RWPE1 (cell line): Measurements from ENCODE around the gene SLC45A2.
"Not testable (repeated sequence)": the region's sequence is repeated elsewhere in the genome, so short reads cannot be mapped to it uniquely, and the experiment has no call there.

Experiments used
- CTCF ChIA-PET: fragments of 350-600 bp; sonication (Branson Sonifier 250); formaldehyde crosslinking; extraction: SDS; loops from one replicate; lab custom pipeline; 2021; lab: Yijun Ruan, JAX
- POLR2A ChIA-PET: fragments of 400-600 bp; formaldehyde crosslinking; extraction: SDS; loops from one replicate; lab custom pipeline; 2020; ENCODE audit warnings: antibody characterized with exemption; ENCODE audit not compliant: low non-redundant PET; lab: Yijun Ruan, JAX
- DNase-seq: peaks from one replicate; pipeline ENCODE4 v3.0.0; 2012; ENCODE audit warnings: low spot score
- H3K27ac ChIP-seq: fragments of 450-650 bp; 2 replicates; pipeline ENCODE4 v1.5.1; 2017
- CTCF ChIP-seq: fragments of 450-650 bp; conservative IDR thresholded peaks from 2 replicates; pipeline ENCODE4 v1.5.1; 2017; ENCODE audit warnings: low read depth, mild to moderate bottlenecking

Gene SLC45A2

DNA sequence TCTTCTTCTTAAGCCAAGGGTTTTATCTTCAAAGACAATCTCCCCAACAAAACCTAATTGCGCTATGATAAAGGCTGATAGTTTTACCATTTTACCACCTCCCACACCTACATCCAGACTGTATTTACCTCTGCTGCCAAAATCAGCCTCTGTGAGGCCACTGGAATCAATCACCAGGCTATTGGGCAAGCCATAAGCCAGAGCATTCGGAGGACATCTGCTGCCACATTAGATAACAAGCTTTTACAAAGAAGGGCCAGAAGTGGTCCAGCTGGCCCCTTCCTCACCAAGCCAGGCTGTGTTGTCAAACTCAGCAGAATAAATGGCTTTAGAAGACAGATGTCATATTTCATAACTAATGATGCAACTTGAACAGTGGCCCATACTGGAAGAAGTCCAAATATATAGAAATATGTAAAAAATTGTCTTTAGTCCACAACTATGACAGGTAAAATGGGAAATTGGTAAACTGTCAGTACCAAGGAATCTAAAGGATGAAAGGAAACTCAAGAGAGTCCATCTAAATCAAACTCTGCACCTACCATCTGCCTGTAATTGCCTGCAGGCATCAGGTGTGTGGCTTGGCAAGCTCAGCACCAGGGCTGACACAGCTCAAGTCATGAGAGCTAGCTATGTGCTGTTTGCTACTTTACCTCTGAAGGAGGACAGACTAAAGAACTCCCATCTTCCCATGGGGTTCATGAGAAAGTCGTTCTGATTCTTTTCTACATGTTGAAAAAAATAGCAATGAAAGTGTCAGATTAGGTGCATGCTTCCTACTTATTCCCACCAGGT lies 16.1 kb downstream of the SLC45A2 start:
- TF ChIP-seq CTCF: no peak
- POLR2A ChIA-PET: no interaction called here
- H3K27ac ChIP-seq: no peak overlapping the region
- no peak for DNase-seq
- CTCF ChIA-PET: interaction anchor here (0.6 kb wide), 1 partner anchor 181 kb away, joined by 3 read pairs; no protein-coding TSS in a partner anchor

DNA sequence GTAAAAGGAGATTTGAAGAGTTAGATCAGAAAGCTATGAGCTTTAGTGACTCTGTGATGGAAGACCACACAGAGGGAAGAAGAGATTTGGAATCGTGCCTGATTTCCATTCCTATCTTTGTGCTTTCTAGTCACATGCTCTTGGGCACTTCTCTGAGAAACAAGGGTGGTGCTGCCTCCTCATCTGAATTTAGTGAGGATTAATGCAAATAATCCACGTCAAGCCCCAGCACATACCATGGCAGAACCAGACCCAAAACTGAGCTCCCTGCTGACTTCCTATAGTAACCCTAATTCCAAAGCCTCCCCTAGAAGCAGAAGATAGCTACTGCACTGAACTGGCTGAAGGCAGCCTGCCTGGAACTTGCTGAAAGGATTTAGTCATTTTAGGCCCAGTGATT lies 17.7 kb downstream of the SLC45A2 start:
- H3K27ac ChIP-seq: no peak overlapping the region
- ChIA-PET CTCF (no interaction called here), POLR2A (no interaction called here)
- no peak for DNase-seq
- no peak for TF ChIP-seq CTCF

GRCh38 chr5:33964132-33964700 lies 20.3 kb downstream of the SLC45A2 start:
- ChIA-PET CTCF (no interaction called here), POLR2A (no interaction called here)
- no peak for DNase-seq
- no peak for TF ChIP-seq CTCF
- H3K27ac ChIP-seq: no peak overlapping the region

DNA sequence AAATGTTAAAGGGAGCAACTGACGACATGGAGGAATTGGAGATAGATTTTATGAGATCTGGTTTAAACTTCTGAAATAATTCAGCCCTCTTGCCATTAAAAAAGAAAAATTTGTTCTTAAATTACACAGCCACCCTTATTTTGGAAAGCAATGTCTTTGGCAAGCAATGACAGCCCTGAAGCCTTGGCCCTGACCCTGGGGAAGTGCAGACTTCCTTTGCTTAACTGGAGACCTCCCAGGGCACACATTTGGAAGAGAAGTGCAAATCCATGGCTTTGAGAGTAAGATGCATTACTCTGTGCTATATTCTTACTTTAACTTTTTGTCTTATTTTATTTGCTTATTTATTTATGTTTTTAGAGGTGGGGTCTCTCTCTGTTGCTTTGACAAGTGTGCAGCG lies 26.3 kb downstream of the SLC45A2 start:
- POLR2A ChIA-PET: no interaction called here
- no peak overlapping the region for H3K27ac ChIP-seq
- no peak for DNase-seq
- no peak for TF ChIP-seq CTCF
- CTCF ChIA-PET: no interaction called here

GRCh38 chr5:33957577-33958150 lies 26.8 kb downstream of the SLC45A2 start:
- POLR2A ChIA-PET: no interaction called here
- CTCF ChIA-PET: no interaction called here
- no peak for TF ChIP-seq CTCF
- no peak for DNase-seq
- H3K27ac ChIP-seq: no peak overlapping the region

- DNase-seq, CTCF ChIA-PET, H3K27ac ChIP-seq, POLR2A ChIA-PET: not testable (repeated sequence)
Observed at GRCh38 chr5:33952175-33952574, 32.3 kb downstream of the SLC45A2 start.
